Limb (tissue), 2 donors: ENCODE data around the gene NTRK2.

Experiments
- DNase-seq, 2 donors: peaks; one replicate each; pipeline ENCODE4 v3.0.0-alpha.2; 2016; ENCODE audit errors: extremely low spot score in 2 of 2

NTRK2 gene

DNA sequence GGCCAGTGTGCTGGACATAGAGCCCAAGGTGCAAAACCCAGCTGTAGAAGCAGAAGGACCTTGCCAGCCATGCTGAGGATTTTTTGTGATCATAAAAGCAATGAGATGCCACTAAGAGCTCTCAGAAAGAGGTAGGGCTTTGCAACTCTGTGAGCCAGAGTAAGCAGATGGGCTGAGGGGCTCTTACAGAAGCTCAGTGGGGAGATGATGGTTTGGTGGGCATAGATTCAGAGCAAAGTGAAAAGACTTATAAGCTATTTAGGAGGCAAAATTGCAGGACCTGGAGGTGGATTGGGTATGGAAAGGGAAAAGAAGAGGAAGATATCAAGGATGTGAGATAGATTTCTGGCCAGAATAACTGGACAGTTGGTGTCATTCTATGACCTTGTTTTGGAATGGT is 302.0 kb downstream of the NTRK2 start:
- DNase-seq = no peak

GRCh38 chr9:84974258-84974657 is 304.7 kb downstream of the NTRK2 start:
- no peak for DNase-seq

- DNase-seq = no peak
Measured at GRCh38 chr9:84974855-84975254, 305.3 kb downstream of the NTRK2 start.

DNA sequence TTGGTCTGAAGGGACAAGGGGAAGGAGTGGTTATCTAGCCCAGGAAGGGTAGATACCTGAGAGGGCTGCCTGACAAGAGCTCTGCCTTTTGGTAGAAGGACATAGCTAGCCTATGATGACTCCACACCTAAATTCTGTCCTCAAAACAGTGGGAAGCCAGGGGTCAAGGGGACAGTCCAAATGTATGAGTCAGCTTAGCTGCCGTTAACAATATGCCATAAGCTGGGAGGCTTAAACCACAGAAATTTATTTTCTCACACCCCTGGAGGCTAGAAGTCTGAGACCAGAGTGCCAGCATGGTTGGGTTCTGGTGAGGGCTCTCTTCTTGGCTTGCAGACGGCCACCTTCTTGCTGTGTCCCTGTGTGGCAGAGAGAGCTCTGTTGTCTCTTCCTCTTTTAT is 306.4 kb downstream of the NTRK2 start:
- no peak for DNase-seq

DNA sequence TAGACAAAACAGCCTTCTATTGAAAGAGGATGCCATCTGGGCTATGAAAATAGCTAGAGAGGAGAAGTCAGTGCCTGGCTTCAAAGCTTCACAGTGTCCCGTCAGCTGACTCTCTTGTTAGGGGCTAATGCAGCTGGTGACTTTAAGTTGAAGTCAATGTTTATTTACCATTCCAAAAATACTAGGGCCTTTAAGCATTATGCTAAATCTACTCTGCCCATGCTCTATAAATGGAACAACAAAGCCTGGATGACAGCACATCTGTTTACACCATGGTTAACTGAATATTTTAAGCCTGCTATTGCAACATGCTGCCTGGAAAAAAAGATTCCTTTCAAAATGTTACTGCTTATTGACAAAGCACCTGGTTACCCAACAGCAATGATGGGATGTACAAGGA is 309.1 kb downstream of the NTRK2 start:
- no peak for DNase-seq

DNA sequence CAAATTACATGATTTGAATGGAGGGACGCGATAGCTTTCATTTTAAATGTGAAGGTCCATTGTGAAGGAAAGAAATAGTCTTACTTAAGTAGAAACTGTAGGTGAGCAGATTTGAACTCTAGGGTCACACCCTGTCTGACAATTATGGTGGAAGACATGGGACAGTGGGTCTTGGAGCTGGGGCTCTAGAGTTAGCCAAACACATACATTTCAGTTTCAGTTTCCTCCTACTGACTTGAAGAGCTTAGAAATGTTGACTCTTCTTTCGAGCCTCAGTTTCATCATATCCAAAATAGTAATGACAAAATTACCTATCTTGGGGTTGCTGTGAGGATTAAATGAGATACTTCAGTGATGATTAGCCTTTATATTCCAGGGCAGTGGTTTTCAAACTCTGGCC is 314.2 kb downstream of the NTRK2 start:
- DNase-seq = no peak

- no peak for DNase-seq
Measured at GRCh38 chr9:84988621-84989020, 319.1 kb downstream of the NTRK2 start.

DNA sequence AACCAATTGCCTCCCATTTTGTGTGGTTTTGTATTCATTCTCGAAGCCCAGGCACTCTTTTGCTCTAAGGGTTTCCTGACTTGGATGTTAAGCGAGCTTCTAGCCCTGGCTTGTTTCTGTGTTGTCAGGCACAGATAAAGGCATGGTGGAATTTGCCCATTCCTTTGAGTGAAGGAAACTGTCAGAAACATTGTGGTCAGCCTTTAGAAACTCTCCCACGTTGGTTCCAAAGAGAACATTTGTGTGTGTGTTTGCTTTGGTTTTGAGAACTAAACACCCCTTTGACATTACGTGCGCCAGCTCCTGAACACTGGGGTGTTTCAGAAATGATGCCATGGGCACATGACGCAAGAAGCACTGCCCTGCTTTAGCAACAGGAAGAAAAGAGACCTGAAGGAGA is 320.9 kb downstream of the NTRK2 start:
- no peak for DNase-seq

DNA sequence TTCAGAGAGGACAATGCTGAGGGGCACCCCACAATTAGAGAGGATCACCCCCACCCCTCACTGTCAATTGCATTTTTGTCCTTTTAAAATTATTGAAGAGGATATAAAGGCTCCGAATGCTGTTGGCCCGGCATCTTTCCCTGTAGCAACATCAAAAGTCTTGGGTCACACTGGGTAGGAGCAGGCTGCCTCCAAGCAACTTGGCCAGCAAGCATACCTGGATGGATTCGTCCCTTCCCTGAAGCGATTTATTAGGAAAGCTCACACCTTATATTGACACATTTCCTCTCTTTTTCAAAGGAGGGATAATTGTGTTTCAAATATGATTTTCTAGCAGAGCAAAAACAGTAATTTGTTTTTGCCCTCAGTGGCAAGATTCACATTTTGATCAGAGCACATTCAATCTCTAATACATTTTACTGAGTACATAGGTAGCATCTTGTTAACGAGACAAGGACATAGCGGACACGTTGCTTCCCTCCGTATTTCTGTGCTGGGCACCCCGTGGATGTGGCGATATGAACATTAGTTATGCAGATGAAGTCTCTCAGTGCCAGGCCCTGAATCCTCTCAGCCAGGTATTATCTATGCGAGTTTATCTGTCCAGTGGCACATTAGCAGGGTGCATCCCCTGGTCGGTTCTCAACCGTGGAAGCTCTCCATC is 321.5 kb downstream of the NTRK2 start:
- DNase-seq = no peak

- DNase-seq = no peak
Measured at GRCh38 chr9:84991514-84991870, 322.0 kb downstream of the NTRK2 start.

DNA sequence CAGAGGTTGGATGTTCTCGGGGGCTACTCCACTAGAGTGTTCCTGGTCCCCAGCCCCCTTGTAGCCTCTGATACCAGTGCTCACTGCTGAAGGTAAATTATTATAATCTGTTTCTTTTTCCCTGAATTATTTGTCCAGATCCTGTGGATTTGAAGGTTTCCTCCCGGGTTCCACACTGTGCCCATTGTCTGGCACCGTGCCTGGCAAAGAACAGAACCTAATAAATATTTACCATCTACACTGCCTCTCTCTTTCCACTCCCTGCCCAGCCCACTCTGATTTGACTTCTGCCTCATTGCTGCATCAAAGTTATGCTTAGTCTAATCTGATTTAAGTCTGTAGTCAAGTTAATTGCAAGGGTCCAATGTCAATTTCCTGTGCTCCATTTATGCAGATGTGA is 322.9 kb downstream of the NTRK2 start:
- no peak for DNase-seq

GRCh38 chr9:84993105-84993504 is 323.6 kb downstream of the NTRK2 start:
- DNase-seq = no peak

- no peak for DNase-seq
Measured at GRCh38 chr9:84996029-84996428, 326.5 kb downstream of the NTRK2 start.

- no peak for DNase-seq
Measured at GRCh38 chr9:84996716-84997115, 327.2 kb downstream of the NTRK2 start.

DNA sequence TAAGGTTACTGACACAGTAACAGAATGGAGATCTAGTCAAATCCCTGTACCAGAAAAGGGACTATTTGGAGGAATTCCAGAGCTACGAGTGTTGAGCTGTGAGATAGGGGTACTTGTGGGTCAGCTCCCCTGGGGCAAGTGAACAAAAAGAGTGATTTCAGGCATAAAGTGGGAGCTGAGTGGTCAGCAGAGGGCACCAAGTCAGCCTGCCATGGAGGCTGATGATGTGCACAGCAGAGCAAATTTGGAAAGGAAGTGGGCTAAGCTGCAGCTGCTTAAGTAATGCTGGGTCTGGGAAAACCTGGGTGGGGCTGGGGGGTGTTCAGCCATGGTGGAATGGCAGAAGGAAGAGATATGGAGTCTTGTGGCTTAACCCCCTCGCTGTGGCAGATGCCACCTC is 327.9 kb downstream of the NTRK2 start:
- no peak for DNase-seq

DNA sequence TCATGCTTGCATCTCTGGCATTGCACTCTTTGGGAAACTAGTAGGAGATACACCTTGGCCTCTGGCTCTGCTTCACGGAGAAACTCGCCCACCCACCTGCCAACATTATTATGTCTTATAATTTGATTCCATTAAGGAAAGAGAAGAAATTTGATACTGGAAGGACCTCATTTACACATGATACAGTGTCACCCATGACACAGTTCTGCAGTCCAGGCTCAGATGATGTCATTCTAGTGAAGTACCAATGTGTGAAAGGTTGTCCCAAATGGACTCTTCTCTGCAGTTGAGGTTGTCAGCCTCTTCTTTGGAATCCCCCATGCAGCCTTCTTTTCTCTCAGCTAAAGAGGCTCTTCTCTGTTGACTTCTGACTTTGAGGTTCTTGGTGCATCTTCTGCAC is 329.1 kb downstream of the NTRK2 start:
- no peak for DNase-seq

- no peak for DNase-seq
Measured at GRCh38 chr9:84999788-85000187, 330.3 kb downstream of the NTRK2 start.

DNA sequence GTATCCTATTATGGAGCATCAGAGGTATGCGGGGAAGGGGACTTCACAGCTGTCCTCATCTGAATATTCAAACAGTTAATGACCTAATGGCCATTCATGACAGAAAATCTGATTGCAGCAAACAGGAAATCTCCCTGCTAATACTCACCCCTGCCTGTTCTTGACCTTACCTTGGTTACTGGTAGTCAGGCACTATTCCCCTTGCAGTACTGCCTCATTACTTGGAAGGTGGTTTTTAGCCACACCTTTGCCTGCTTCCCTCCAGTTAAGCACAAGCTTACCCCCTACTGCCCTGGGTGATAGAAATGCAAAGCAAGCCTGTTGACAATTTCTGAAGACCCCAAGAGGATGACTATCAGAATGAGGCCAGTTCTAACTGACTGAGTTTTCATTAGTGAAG is 332.4 kb downstream of the NTRK2 start:
- no peak for DNase-seq

- DNase-seq = no peak
Measured at GRCh38 chr9:85004818-85005413, 335.4 kb downstream of the NTRK2 start.

DNA sequence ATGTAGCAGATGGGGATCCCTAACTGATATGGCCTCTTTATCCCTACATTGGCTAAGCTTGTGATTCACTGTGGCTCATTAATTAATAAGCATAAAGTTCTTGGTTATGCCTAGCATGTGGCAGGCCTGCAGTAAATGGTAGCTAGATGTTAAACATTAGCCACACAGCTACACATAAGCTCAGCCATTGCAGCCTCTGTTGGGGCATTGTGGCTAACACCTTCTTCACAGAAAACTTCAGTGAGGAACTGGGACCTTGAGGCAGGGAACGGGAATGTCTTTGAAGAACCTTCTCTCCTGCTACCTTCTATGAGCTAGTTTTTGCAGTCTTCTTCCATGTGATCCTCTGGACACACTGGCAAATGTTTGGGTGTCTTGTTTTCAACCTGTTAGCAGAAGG is 338.2 kb downstream of the NTRK2 start:
- no peak for DNase-seq

GRCh38 chr9:85008215-85008614 is 338.7 kb downstream of the NTRK2 start:
- DNase-seq = no peak

DNA sequence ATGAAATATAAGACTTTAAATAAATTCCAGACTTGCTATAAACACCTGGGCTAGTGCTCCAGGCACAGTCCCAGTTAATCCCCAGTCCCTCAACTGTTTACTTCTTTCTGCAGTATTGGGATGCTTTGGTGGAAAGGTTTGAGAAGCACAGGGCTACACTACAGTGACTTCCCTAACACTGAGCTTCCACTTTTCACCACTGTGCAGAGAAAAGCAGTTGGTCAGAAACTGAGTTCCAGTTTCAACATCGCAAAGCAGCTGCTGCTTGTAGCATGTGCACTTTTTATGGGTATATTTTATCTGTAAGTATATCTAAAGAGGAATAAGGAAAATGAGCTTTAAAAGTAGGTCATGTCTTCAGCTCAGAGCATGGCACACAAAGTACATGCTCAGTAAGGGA is 339.7 kb downstream of the NTRK2 start:
- no peak for DNase-seq

- DNase-seq = no peak
Measured at GRCh38 chr9:85013703-85014102, 344.2 kb downstream of the NTRK2 start.

DNA sequence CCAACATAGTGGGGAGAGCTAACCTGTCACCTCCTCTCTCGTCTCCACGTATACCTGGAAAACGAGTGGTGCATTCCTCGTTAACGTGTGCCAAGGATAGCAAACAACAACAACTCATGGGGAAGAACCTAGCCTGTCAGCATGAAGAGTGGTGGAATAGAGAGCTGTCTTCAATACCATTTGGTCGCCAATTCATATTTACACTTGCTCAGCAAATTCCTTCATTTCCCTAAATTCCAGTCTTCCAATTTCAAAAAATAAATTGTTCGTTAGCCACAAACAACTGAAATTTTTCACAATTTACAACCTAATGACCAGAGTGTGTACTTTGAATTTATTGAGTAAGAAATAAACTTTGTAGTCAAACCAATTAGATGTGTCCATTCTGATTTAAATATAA is 344.8 kb downstream of the NTRK2 start:
- no peak for DNase-seq
